GM21367 (cell line): ENCODE measurements around the gene TRIM66.

Experiments
- ATAC-seq: cut with Tn5 transposase; IDR thresholded peaks from one replicate; pipeline ENCODE4 v1.9.1; 2021; ENCODE audit not compliant: unreplicated experiment

The TRIM66 gene

GRCh38 chr11:8715501-8715900 lies 33.0 kb upstream of the TRIM66 start:
- ATAC-seq = no peak

DNA sequence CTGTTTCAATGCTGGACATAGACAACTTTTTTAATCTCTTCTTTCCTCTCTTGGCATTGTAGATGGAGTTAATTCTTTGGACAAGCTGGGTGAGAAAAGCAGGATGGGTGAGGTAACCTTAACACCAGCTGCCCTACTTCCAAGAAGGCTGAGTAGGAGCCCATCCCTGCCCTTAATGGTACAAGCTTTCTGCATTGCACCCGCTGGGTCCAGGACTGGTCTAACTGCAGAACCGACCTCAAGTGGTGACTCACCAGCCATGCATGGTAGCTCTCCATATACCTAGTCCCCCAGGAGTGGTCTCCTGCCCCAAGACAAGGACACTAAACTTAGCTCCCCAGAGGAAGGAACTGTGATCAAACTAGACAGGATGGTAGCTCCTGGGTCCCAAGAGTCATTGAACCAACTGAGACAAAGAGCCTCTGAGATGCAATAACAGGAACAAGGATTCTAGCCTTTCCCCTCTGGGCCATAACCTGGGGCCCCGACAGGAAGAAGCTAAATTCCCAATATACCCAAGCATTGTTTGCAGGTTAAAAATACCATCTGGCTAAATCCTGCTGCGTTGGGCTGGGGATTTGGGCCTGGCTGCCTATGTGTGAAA lies 32.3 kb upstream of the TRIM66 start:
- ATAC-seq = no peak

DNA sequence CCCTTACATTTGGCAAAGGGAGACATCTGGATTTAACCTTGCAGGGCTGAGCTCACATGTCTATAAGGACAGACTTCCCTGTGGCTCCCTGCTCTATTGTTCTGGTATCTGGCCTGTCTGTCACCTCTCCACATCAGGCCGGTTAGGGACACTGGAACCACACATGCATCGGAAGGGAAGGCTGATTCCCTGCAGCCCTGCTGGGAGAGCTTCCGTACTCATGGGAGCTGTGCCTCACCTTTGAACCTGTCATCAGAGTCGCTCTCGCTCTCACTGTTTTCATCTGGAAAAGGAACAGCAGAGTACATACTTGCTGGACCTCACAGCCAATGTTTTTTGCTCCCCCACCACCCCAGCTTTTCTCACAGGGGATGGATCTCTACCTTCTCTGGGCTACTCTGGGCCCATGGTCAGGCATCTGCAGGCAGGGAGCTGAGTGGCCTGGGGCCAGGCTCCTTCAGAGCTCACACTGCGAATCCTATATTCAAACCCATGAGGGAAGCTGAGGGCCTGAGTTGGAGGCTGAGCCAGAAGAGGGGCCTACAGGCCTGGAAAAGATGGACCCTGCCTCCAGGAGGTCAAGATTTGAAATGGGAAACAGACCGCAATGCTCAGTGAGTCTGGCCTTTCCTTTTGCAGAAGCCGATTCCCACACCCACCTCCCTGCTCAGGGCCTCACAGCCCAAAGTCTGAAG lies 31.4 kb upstream of the TRIM66 start:
- no peak for ATAC-seq

GRCh38 chr11:8712506-8712905 lies 30.0 kb upstream of the TRIM66 start:
- ATAC-seq = no peak

DNA sequence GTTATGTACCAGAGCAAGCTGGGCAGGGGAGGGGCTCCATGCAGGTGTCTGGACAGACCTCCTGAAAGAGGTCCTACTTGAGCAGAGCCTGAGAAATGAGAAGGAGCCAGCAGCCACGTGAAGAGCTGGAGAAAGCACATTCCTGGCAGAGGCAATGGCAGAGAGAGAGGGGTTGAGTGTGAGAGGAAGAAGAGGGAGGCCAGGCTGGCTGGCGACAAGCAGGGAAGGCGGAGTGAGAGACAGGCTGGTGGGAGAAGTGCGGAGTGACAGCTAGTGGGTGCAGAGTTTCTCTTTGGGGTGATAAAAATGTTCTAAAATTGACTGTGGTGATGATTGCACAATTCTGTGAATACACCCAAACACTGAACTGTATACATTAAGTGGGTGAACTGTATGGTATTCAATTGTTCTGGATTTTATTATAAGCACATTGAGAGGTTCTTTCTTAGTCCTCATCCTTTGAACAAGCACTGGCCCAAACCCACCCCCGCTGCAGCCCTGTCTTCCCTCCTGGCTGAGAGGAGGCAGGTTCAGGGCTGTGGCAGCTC lies 29.5 kb upstream of the TRIM66 start:
- ATAC-seq = no peak

DNA sequence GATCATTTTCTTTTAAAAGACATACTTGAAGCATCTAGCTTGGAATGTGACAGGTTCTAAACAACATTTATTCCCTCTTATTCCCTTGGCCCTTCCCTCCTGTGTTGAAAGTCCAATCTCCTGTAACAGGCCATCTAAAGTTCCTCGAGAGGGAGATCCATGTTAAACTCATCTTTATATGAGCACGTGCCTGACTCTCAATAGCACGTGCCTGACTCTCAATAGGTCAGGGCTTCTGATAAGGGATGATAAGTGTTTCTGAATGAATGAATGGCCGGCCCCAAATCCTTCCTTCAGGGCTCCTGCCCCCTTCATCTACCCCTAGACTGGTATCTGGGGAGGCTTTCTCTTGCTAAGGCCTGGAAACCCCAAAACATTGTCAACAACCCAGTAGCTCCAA lies 27.3 kb upstream of the TRIM66 start:
- no peak for ATAC-seq

DNA sequence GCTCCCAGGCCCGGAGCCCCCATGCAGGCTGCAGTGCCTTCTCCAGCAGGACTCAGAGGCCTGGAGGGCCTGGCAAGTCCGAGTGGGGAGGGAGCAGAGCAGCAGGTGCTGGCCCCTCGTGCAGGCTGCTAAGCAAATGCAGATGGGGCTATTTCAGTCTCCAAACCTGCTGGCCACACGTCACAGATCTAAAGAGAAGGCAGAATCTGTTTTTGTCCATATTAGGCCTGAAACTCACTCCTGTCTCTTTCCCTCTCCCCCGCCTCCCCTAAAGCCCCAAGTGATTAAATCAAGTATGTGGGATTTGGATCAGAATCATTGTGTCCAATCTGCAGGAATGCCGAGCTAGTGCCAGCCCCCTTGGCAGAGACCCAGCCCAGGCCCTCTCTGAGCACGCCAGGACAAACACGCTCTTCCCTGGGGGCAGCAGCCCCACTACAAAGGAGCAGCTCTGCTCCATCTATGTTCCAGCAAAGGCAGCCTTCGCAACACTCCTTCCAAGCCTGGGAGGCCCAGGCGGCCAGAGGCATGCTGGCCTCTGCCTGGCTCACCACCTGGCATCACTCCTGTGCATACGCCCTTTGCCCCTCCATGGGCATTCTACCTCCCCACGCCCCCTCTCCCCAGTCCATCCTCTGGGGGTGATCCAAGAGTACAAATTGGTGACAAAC lies 26.7 kb upstream of the TRIM66 start:
- ATAC-seq = no peak

- no peak for ATAC-seq
These were observed 25.2 kb upstream of the TRIM66 start for GRCh38 chr11:8707541-8708191.

DNA sequence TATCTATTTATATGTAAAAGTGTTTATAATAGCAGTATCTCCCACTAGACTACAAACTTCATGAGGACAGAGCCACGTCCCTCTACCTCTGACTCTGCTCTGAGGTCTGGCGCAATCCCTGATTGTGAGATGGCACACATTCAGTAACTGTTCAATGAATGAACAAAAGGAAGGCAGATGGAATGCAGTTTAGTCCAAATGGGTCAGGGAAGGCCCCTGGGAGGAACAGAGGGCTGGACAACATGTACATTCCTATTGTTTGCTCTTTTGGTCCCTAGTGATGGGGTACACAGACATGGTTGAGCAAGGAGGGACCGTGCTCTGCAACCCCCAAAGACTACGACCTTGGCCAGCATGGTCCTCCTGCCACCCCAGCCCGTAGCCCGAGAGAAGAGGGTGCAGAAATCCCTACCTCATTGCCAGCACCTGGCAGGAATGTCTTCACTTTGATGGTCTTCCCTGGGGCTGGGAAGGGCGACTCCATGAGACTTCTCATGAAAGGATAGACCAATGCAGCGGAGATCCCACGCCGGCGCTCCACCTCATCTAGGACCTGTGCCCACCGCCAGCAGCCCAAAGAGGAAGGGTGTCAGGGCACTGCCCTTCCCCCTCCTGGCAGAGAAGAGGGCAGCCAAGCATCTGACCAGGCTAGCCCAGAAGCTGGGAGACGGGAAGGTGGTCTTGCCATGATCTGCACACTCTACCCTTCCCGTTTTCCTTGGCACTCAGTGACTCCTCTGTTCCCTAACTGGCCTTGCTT lies 24.4 kb upstream of the TRIM66 start:
- ATAC-seq = no peak

GRCh38 chr11:8705146-8705545 lies 22.7 kb upstream of the TRIM66 start:
- ATAC-seq = no peak

DNA sequence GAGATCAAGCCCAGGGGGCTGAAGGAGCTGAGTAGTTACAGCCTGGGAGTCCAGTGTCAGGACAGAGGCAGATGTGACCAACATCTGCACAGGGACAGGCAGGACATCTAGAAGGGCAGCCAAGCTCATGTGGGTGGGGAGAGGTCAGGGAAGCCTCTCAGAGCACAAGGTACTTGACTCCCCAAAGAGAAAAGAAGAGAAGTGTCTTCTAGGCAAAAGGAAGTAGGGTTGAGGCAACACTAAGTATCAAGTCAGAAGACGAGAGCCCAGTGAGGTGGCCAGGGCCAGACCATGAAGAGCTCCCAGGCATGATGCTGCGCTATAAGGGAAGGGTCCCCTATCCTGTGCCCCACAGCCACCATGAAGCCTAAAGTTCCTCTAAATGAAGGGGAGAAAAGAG lies 21.7 kb upstream of the TRIM66 start:
- no peak for ATAC-seq

DNA sequence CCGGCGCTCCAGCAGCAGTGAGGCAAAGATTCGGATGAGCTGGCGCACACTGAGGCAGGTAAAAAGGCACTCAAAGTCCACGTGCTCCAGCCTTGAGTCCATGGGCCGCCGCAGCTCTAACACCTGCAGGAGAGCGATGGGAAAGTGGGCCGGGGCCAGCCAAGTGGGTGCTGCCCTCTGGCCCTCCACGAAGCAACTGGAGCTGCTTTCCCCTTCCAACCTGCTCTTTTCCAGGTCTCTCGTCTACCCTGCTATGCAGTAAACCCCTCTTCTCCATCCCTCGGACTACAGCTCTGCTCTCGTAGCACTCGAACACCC lies 20.1 kb upstream of the TRIM66 start:
- ATAC-seq = no peak

- no peak for ATAC-seq
These were observed 19.6 kb upstream of the TRIM66 start for GRCh38 chr11:8701891-8702597.

DNA sequence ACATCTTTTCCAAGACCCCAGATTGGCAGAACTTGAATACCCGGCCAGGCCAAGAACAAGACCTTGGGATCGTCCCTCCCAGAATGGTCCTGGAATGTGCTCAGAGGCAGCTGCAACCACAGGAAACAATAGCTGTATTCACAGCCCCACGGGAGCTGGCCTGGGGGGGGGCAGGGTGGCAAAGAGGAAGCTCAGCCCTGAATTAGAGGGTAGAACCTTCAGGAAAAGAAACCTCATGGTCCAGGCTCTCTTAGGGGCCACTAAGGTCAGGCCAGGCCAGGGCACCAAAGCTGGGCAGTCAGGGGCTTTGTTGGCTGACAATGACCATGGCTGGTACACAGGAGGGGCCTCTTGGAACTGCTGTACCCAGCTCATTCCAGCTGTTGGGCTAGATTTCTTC lies 17.4 kb upstream of the TRIM66 start:
- ATAC-seq = no peak

DNA sequence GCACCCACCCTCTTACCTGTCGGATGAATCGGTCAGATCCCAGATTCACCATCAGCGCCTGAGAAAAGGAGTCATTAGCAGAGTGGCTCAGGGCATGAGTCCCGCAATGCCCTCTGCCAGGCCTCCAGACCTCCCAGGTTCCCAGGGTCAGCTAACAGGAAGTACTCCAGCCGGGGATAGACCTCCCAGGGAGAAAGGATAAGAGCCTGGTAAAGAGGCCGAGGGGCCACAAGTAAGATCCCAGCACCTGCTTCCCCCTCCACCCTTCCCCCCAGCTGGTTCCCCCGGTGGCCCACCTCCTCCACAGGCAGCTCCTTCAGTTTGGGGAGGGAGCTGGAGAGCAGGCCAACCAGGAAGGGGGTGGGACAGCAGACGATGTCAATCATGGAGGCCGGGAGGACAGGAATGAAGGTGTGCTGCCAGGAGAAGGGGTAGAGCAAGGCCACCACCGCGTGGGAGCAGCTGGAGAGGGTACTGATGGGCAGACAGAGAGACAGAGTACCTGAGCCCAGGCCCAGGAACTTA lies 16.5 kb upstream of the TRIM66 start:
- ATAC-seq = no peak

GRCh38 chr11:8698379-8698851 lies 15.9 kb upstream of the TRIM66 start:
- no peak for ATAC-seq

DNA sequence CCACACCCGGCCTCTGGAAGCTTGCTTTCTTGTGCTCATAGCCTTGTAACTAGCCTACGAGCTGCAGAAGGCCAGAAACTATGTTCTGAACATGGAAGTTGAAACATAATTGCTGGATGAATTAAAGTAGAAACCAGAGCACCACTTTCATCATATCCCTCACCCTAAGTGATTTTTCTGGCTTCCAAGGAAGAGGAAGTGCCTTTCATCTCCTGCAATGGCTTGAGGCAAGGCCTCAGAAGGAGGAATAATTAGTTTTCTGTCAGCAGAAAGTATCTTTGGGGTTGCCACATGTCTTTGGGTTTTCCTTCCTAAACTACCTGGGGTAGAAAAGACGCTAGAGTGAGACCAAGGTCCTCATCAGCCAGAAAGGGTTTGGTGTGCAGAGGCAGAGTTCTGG lies 14.6 kb upstream of the TRIM66 start:
- ATAC-seq = no peak

DNA sequence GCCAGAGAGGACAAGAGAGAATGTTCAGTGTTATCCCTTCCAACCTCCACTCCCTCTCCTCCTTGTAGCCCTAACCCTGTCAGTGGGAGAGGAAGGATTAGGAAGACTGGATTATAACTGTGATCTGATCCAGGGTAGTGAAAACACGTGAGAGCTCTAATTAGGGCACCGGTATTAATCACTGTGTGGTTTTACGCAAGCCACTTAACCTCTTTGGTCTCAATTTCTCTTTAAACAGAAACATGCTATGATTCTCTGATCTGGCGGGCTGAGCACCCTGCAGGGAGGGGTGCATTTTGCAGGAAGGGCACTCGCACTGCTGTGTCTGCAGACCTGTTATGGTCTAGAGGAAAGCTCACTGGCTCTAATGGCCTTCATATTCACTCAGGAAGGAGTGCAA lies 11.7 kb upstream of the TRIM66 start:
- no peak for ATAC-seq

DNA sequence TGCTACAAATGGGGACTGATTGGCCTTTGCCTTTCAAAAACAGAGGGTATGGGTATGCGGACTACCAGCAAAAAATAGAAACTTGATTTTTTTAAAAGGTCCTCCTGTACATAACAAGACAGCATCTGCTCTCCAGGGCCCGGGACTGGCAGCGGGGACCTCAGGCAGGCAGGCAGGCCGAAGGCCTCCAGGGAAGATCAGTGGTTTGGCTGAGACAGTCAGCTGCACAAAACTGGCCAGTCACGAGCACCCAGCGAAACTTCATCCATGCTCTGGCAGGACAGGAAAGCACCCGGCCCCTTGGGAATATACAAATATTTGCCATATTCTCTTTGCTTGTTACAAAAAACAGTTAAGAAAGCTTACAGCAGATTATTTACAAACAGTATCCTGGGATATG lies 11.1 kb upstream of the TRIM66 start:
- no peak for ATAC-seq

- no peak for ATAC-seq
These were observed 10.6 kb upstream of the TRIM66 start for GRCh38 chr11:8693010-8693551.
